Immature natural killer cell (primary cell): ENCODE measurements around the gene ST6GALNAC3. TPM values are rescaled to one million over a fixed set of nuclear protein-coding genes. Genes with fewer than 3 reads are reported as not detected.

Source experiments
- DNase-seq, 3 donors: peaks; one replicate each; pipeline ENCODE4 v3.0.0; 2022; ENCODE audit warnings: mixed read lengths in 1 of 3
- H3K27ac Mint-ChIP-seq, 6 donors: one replicate each; pipeline ENCODE4 v1.8.0; 2020; ENCODE audit warnings: mixed read lengths in 6 of 6, mild to moderate bottlenecking in 5 of 6, inconsistent platforms in 4 of 6, moderate library complexity in 3 of 6
- H3K27me3 Mint-ChIP-seq, 3 donors: one replicate each; pipeline ENCODE4 v1.8.0; 2020 to 2021; ENCODE audit warnings: low read depth in 3 of 3, mild to moderate bottlenecking in 3 of 3, mixed read lengths in 3 of 3, moderate library complexity in 3 of 3, inconsistent platforms in 1 of 3
- H3K36me3 Mint-ChIP-seq, 3 donors: one replicate each; pipeline ENCODE4 v1.8.0; 2020; ENCODE audit warnings: mixed read lengths in 3 of 3, inconsistent platforms in 2 of 3, mild to moderate bottlenecking in 2 of 3
- H3K4me1 Mint-ChIP-seq, 2 donors: one replicate each; pipeline ENCODE4 v1.8.0; 2020; ENCODE audit warnings: inconsistent platforms in 2 of 2, mild to moderate bottlenecking in 2 of 2, mixed read lengths in 2 of 2, moderate library complexity in 1 of 2
- H3K4me3 Mint-ChIP-seq, 5 donors: one replicate each; pipeline ENCODE4 v1.8.0; 2020; ENCODE audit warnings: mild to moderate bottlenecking in 5 of 5, mixed read lengths in 5 of 5, inconsistent platforms in 3 of 5, moderate library complexity in 3 of 5
- H3K9me3 Mint-ChIP-seq, 6 donors: one replicate each; pipeline ENCODE4 v1.8.0; 2020; ENCODE audit warnings: mild to moderate bottlenecking in 6 of 6, mixed read lengths in 6 of 6, inconsistent platforms in 4 of 6, moderate library complexity in 3 of 6
- polyA plus RNA-seq, 3 donors: library from polyadenylated mRNA; unstranded; fragments of 300-500 nt; fragmentation: Illumina TruSeq; gene quantifications; one replicate each; pipeline ENCODE4 v1.2.3, GENCODE V29; 2021

ST6GALNAC3 gene
- polyA plus RNA-seq, 3 donors from 2014 or later = not detected

DNA sequence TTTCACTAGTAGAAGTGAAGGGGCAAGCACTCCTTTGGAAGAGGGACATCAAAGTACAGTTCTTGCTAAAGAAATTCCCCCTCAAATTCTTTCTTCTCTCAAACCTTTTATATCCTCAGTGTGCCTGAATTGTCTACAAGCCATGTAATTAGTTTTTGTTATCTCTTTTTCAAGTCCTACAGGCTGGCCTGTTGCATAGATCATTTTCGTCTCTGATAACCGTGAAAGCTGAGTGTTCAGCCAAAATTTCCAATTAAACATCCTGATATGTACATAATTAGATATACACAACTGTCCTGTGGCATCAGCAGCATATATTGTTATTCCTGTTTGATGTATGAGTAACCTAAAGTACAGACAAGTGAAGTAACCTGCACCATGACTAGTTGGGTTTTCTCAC is 417.2 kb downstream of the ST6GALNAC3 start:
- Mint-ChIP-seq H3K4me3 (no peak overlapping the region), H3K36me3 (no peaks in the 10 kb centered on the region), H3K9me3 (peaks cover 0 to 9% (median 4%) of the 10 kb centered on the region in 6 donors), H3K4me1 (no peaks in the 10 kb centered on the region), H3K27ac (no peak overlapping the region), H3K27me3 (peaks cover 0 to 3% (median 3%) of the 10 kb centered on the region in 3 donors)
- no peak for DNase-seq

DNA sequence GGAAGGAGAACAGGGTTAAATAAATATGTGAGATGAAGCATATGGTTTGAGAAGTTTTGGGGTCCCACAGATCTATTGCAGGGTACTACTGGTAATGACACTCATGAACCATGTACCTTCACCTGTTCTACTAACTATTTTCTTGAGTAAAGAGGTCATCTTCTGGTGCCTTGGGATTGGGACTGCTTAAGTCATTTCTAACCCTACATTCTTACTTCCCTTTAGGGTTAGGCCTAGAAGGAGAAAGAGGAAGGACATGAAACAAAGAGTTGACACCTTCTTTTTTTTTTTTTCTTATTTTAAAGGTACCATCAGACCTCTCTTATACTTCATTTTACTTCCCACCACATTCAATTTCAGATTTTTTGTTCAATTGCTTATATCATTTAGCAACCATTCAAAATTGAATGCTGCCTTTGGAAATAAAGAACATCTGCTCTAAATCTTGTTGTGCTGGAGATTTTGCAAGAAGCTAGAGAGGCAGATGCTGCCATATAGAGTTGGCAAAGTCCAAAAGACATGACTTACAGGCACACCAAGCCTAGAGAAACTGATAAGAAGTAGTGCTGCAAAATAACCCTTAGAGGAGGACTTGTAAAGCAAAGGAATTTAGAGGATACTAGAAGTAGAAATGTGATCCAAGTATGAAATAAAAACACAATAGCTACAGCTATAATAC is 418.3 kb downstream of the ST6GALNAC3 start:
- H3K4me3 Mint-ChIP-seq = no peak overlapping the region
- H3K27me3 Mint-ChIP-seq = peaks cover 0 to 3% (median 3%) of the 10 kb centered on the region in 3 donors
- no peak for DNase-seq
- peaks cover 0 to 9% (median 0%) of the 10 kb centered on the region in 6 donors for H3K9me3 Mint-ChIP-seq
- H3K4me1 Mint-ChIP-seq = no peaks in the 10 kb centered on the region
- no peaks in the 10 kb centered on the region for H3K36me3 Mint-ChIP-seq
- H3K27ac Mint-ChIP-seq = no peak overlapping the region

DNA sequence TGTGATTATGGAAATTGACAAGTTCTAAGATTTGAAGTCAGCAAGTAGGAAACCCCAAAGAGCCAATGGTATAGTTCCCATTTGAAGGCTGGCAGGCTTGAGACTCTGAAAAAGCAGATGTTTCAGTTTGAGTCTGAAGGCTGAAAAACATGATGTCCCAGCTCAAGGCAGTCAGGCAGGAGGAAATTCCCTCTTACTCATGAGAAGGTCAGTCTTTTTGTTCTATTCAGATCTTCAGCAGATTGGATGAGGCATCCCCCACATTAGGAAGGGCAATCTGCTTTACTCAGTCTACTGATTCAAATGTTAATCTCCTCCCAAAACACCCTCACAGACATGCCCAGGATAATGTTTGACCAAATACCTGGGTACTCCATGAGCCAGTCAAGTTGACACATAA is 420.3 kb downstream of the ST6GALNAC3 start:
- H3K4me1 Mint-ChIP-seq = no peaks in the 10 kb centered on the region
- H3K4me3 Mint-ChIP-seq = no peak overlapping the region
- H3K27me3 Mint-ChIP-seq = peaks cover 0 to 5% (median 3%) of the 10 kb centered on the region in 3 donors
- no peak for DNase-seq
- H3K36me3 Mint-ChIP-seq = no peaks in the 10 kb centered on the region
- H3K27ac Mint-ChIP-seq = no peak overlapping the region
- peaks cover 0 to 6% (median 0%) of the 10 kb centered on the region in 6 donors for H3K9me3 Mint-ChIP-seq

DNA sequence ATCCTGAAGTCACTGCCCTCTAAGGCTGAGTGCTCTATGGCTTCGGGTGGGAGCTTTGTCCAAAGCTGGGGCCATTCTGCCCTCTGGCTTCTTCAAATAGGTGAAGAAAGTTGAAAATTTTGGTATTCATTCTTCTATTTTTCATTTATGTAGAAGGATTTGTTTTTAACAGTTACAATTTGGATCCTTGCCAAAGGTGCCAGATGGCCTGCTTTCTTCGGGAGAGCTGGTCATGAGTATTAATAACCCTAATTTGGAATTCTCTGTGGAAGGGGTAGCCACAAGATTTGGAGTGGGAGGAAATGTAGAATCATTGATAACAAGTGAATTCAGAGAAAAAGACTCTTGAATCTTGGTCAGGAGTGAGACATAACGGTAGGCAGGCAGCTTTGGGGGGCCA is 422.3 kb downstream of the ST6GALNAC3 start:
- Mint-ChIP-seq H3K9me3 (peaks cover 0 to 4% (median 0%) of the 10 kb centered on the region in 6 donors), H3K4me3 (no peak overlapping the region), H3K36me3 (no peaks in the 10 kb centered on the region), H3K27ac (no peak overlapping the region), H3K4me1 (no peaks in the 10 kb centered on the region), H3K27me3 (peaks cover 0 to 5% (median 2%) of the 10 kb centered on the region in 3 donors)
- DNase-seq = no peak

DNA sequence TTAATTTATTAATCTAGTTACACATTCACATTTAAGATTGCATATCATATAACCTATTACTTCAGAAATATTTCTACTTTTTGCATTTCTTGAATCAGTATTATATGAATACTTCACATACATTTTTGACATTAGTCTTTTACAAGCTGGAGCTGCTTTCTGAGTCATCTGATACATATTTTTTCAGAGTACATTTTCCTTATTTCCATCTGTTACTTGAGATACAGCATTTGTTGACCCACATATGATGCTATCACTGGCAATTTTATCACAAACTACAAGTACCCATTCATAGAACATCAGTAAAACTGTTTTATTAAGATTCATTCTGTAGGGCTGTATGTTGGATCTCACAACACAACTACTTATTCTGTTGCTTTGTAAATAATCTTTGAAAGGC is 425.6 kb downstream of the ST6GALNAC3 start:
- DNase-seq = no peak
- Mint-ChIP-seq H3K4me1 (no peaks in the 10 kb centered on the region), H3K27me3 (peaks cover 0 to 2% (median 2%) of the 10 kb centered on the region in 3 donors), H3K27ac (no peak overlapping the region), H3K4me3 (no peak overlapping the region), H3K9me3 (peaks cover 0 to 6% (median 0%) of the 10 kb centered on the region in 6 donors), H3K36me3 (no peaks in the 10 kb centered on the region)

DNA sequence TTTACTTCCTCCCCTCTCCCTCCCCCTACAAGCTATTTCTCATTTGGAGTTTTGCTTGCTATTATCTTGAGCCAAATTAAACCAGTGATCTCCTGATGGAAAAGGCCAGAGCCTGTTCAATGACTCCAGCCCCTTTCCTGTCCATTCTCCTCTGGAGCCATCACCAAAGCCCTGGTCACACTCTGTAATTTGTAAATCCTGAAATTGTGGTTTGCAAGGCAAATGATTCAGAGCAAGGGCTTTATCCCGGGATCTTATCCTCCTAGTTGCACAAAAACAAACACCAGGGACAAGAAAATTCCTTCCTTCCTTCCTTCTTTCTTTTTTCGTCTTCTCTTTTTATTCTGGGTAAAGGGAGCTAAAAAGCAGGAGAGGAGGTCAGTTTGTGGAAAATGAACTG is 426.6 kb downstream of the ST6GALNAC3 start:
- Mint-ChIP-seq H3K9me3 (peaks cover 0 to 6% (median 0%) of the 10 kb centered on the region in 6 donors), H3K36me3 (no peaks in the 10 kb centered on the region), H3K27ac (no peak overlapping the region), H3K27me3 (peaks cover 2% of the 10 kb centered on the region in 3 donors), H3K4me3 (no peak overlapping the region), H3K4me1 (no peaks in the 10 kb centered on the region)
- no peak for DNase-seq

DNA sequence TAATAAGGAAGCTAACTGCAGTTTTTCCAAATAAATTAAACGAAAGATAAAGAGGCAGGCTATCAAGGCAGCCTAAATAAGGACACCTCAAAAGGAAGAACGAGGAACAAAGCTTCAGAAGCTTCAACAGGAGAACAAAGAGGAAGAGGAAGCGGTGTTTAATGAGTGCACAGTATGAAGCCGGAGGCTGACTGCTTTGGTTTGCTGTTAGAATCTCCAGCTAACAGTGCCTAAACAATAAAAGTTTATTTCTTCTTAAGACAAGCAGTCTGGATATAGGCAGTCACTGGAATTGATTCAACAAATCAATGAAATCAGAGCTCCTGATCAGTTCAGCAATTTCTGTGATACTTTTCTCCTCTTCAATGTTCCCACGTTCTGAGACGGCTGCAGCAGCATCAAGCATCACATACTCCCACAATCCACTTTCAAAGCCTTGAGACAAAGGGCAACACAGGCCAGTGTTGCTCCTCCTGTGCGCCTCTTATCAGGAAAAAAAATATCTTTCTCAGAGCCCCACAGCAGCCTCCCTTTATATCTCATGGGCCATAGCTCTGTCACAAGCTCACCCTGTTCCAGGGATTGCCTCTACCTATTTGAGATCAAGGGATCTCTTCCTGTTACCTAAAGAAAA is 427.2 kb downstream of the ST6GALNAC3 start:
- no peak overlapping the region for H3K4me3 Mint-ChIP-seq
- no peak overlapping the region for H3K27ac Mint-ChIP-seq
- H3K4me1 Mint-ChIP-seq = no peaks in the 10 kb centered on the region
- H3K27me3 Mint-ChIP-seq = peaks cover 2% of the 10 kb centered on the region in 3 donors
- peaks cover 0 to 6% (median 0%) of the 10 kb centered on the region in 6 donors for H3K9me3 Mint-ChIP-seq
- DNase-seq = no peak
- no peaks in the 10 kb centered on the region for H3K36me3 Mint-ChIP-seq

DNA sequence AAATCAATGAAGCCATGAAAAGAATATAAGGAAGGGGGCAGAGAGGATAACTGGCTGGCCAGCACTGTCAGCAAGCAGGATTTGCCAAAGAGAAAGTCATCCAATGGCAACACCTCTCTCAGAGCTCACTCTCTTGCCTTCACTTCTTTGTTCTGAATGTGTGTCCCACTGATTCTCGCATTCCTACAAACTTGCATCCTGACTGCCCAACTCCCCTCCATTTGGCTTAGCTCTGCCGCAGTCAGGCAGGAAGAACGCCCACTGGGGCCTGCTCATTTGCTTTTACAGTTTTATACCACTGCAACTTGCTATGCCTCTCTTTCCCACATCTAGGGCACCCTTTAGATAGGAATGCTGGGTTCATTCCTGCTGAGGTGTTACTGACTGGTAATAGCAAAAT is 428.6 kb downstream of the ST6GALNAC3 start:
- Mint-ChIP-seq H3K36me3 (no peaks in the 10 kb centered on the region), H3K4me1 (no peaks in the 10 kb centered on the region), H3K9me3 (peaks cover 0 to 6% (median 0%) of the 10 kb centered on the region in 6 donors), H3K27ac (no peak overlapping the region), H3K27me3 (peaks cover 2% of the 10 kb centered on the region in 3 donors), H3K4me3 (no peak overlapping the region)
- DNase-seq = no peak

DNA sequence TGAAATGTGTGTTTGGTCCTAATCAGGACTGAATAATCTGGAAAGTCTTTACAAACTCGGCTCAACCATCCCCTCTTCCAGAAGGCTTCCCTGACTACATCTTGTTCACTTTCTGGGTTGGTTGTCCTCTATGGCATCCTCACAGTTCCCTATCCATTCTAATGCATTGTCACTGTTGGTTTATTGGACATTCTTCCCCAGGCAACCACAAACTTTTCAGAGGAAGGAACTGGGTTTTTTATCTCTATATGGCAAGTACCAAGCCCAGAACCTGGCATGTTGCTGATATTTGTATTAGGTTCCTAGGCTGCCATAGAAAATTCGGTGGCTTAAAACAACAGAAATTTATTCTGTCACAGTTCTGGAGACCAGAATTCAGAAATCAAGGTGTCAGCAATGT is 429.2 kb downstream of the ST6GALNAC3 start:
- Mint-ChIP-seq H3K27me3 (peaks cover 2% of the 10 kb centered on the region in 3 donors), H3K9me3 (peaks cover 0 to 6% (median 0%) of the 10 kb centered on the region in 6 donors), H3K4me3 (no peak overlapping the region), H3K36me3 (no peaks in the 10 kb centered on the region), H3K27ac (no peak overlapping the region), H3K4me1 (no peaks in the 10 kb centered on the region)
- no peak for DNase-seq

DNA sequence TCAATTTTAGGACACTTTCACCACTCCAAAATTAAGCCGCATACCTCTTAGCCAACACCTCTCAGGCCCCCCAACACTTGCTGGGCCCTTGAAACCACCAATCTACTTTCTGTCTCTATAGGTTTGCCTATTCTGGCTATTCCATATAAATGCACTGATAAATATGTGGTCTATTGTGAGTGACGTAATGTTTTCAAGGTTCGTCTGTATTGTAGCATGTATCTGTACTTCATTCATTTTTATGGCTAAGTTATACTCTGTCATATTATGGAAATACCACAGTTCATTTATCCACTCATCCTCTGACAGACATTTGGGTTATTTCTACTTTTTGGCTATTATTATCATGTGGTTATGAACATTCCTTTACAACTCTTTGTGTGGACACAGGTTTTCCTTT is 432.8 kb downstream of the ST6GALNAC3 start:
- Mint-ChIP-seq H3K4me1 (no peaks in the 10 kb centered on the region), H3K4me3 (no peak overlapping the region), H3K27me3 (peaks cover 0 to 2% (median 0%) of the 10 kb centered on the region in 3 donors), H3K9me3 (peaks cover 0 to 10% (median 0%) of the 10 kb centered on the region in 6 donors), H3K27ac (no peak overlapping the region), H3K36me3 (no peaks in the 10 kb centered on the region)
- no peak for DNase-seq

DNA sequence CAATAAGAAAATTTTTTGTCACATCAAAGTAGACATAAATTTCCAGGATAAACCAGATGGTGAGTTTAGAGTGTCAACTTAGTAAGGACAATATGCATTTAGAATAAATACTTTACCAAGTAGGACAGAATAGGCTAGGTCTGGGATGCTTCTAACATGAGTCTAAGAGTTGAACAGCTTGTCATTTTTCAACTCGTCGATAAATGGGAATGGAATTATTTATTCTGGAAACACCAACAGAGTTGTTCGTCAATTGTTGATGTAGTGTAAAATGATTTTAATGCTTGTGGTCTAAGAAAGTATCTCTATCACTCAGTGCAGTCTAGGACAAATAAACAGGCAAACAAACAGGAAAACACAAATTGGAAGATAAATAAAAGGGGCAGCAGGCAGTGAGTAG is 434.3 kb downstream of the ST6GALNAC3 start:
- Mint-ChIP-seq H3K4me1 (no peaks in the 10 kb centered on the region), H3K36me3 (no peaks in the 10 kb centered on the region), H3K9me3 (peaks cover 0 to 5% (median 0%) of the 10 kb centered on the region in 6 donors), H3K27me3 (peaks cover 0 to 2% (median 2%) of the 10 kb centered on the region in 3 donors), H3K27ac (no peak overlapping the region), H3K4me3 (no peak overlapping the region)
- no peak for DNase-seq

DNA sequence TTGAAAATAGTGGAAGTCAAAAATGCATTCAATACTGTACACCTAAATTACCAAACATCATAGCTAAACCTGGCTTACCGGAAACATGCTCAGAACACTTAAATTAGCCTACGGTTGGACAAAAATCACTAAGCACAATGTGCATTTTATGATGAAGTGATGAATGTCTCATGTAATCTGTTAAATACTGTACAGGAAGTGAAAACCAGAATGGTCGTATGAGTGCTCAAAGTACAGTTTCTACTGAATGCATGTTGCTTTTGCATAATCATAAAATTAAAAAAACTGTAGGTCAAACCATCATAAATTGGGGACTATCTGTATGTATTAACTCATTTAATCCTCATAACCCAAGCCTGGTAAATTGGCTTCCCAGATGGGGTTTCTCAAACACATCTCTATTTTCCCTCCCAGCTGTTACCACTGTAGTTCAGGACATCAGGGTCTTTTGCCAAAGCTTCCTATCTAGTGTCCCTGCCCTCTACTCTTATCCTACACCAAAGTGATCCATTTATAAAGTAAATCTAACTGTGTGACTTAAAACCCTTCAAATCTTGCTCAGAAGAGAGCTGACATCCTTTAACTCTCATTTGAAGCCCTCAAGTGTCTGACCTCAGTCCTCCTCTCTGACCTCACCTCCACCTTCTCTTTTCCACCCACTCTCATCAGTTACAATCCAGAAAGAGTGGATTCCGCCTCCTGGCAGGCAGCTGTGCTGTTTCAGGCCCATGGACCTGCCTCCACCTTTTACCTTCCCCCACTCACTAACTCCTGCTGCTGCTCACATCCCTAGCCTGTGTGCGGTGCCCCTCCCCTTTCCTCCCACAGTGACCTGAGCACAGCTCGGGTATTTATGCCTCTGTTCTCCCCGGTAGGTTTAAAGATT is 436.4 kb downstream of the ST6GALNAC3 start:
- DNase-seq = no peak
- Mint-ChIP-seq H3K27ac (peak overlapping the region in 1 of 6 donors; percentile 40), H3K4me1 (no peaks in the 10 kb centered on the region), H3K27me3 (peaks cover 2% of the 10 kb centered on the region in 3 donors), H3K4me3 (no peak overlapping the region), H3K36me3 (no peaks in the 10 kb centered on the region), H3K9me3 (peaks cover 0 to 9% (median 0%) of the 10 kb centered on the region in 6 donors)

DNA sequence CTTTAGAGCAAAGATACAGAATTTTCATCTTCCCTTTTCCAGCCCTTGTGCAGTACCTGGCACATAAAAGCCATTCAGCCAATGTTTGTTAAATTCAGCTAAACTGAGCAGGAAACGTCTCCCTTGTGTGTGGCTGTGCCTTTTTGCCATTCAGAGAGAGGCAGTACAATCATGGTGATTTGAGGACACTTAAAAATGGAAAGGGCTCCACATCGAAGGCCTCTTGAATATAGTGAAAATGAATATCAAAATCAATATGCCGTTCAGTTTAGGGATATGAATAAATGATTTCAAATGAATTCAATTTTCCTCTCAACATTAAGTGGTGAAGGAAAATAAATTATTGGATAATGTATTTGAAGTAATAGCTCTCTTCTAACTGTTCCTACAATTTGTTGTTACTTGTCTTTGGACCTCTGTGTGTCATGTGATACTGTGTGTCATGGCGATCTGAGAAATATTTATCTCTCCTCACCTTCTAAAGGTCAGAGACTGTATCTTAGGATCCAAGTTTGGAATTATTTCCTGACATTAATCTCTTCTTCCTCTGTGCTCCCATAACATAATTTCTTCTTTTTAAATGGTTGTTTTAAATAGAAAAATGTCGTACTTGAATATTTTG is 437.1 kb downstream of the ST6GALNAC3 start:
- peaks cover 0 to 9% (median 0%) of the 10 kb centered on the region in 6 donors for H3K9me3 Mint-ChIP-seq
- H3K4me1 Mint-ChIP-seq = no peaks in the 10 kb centered on the region
- H3K4me3 Mint-ChIP-seq = no peak overlapping the region
- DNase-seq = no peak
- peaks cover 0 to 2% (median 2%) of the 10 kb centered on the region in 3 donors for H3K27me3 Mint-ChIP-seq
- H3K36me3 Mint-ChIP-seq = no peaks in the 10 kb centered on the region
- no peak overlapping the region for H3K27ac Mint-ChIP-seq
